OCI-LY3 (cell line): ENCODE measurements around the gene THAP2.

Source experiments
- CTCF ChIP-seq: fragments of 200-600, 300-600 bp; sonication (generic); IDR thresholded peaks from 2 replicates; pipeline ENCODE4 v1.5.1; 2014; ENCODE audit warnings: antibody characterized with exemption, low read length, low read depth
- EZH2phosphoT487 ChIP-seq: fragments of 200-600 bp; shearing (Covaris generic); IDR thresholded peaks from 2 replicates; pipeline ENCODE4 v1.6.1; 2018; ENCODE audit warnings: antibody characterized with exemption, mixed run types, low read depth

- TF ChIP-seq CTCF (no peak), EZH2phosphoT487 (no peak)
Measured at GRCh38 chr12:71718611-71719010, 54.5 kb downstream of the THAP2 start.
